Stimulated activated memory B cell treated with anti-CD40 and anti-IgM and Interleukin-4, amounts not matched to agents 10 μg/mL and 1 μg/mL and 100 μg/mL, for 72 hours (primary cell): ENCODE results near the gene PRDM7.
A peak's percentile ranks its signal among the peaks of the same experiment; 100 is the strongest.
"Not testable (repeated sequence)": the region's sequence is repeated elsewhere in the genome, so short reads cannot be mapped to it uniquely, and the experiment has no call there.

Experiments
- ATAC-seq: fragments of 150-1000 bp; cut with Tn5 transposase; 2 replicates; pipeline ENCODE4 v1.10.0; 2021
- H3K27ac Mint-ChIP-seq: one replicate; pipeline ENCODE4 v1.8.0; 2022; ENCODE audit warnings: mild to moderate bottlenecking, mixed read lengths
- H3K27me3 Mint-ChIP-seq: one replicate; pipeline ENCODE4 v1.8.0; 2022; ENCODE audit warnings: mixed read lengths
- H3K36me3 Mint-ChIP-seq: one replicate; pipeline ENCODE4 v1.8.0; 2022; ENCODE audit warnings: mixed read lengths
- H3K4me1 Mint-ChIP-seq: one replicate; pipeline ENCODE4 v1.8.0; 2022; ENCODE audit warnings: mixed read lengths
- H3K4me3 Mint-ChIP-seq: one replicate; pipeline ENCODE4 v1.8.0; 2022; ENCODE audit warnings: mild to moderate bottlenecking, moderate library complexity, mixed read lengths
- H3K9me3 Mint-ChIP-seq: one replicate; pipeline ENCODE4 v1.8.0; 2022; ENCODE audit warnings: mixed read lengths

Gene PRDM7

DNA sequence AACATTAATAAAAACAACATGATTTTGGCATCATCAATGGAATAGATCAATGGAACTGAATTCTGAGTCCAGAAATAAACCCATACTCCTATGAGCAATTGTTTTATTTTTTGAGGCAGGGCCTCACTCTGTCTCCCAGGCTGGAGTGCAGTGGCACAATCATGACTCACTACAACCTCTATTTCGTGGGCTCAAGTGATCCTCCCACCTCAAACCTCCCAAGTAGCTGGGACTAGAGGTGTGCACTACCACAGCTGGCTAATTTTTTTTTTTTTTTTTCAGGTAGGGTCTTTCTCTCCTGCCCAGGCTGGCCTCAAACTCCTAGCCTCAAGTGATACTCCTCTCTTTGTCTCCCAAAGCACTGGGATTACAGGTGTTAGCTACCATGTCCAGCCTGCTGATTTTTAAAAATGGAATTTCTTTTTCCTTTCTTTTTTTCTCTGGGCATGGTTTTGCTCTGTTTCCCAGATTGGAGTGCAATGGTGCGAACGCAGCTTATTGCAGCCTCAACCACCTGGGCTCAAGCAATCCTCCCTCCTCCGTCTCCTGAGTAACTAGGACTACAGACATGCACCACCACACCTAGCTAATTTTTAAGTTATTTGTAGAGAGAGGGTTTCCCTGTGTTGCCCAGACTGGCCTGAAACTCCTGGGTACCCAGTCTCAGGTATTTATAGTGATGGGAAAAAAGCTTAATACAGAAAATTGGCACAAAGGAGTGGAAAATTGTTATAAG is 7.3 kb upstream of the PRDM7 start:
- no peak overlapping the region for H3K27ac Mint-ChIP-seq
- peaks cover 11% of the 10 kb centered on the region for H3K4me1 Mint-ChIP-seq
- H3K36me3 Mint-ChIP-seq: no peaks in the 10 kb centered on the region
- peaks cover 20% of the 10 kb centered on the region for H3K27me3 Mint-ChIP-seq
- peaks cover 2% of the 10 kb centered on the region for H3K9me3 Mint-ChIP-seq
- H3K4me3 Mint-ChIP-seq: no peak overlapping the region
- ATAC-seq: no peak

DNA sequence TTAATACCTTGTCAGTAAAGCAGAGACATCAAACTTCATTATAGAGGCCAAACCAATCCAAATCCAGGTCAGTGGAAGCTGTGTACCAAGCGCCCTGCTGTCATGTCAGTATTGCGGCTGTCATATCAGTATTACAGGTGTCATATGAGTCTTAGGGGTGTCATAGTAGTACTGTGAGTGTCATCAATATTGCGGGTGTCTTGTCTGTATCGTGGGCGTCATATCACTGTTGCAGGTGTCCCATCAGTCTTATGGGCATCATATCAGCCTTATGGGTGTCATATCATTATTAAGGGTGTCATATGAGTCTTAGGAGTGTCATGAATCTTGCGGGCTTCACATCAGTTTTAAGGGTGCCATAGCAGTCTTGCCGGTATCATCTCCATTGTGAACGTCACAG is 6.0 kb upstream of the PRDM7 start:
- Mint-ChIP-seq H3K27me3 (peaks cover 20% of the 10 kb centered on the region), H3K27ac (no peak overlapping the region), H3K9me3 (peaks cover 2% of the 10 kb centered on the region), H3K4me3 (no peak overlapping the region), H3K4me1 (peaks cover 13% of the 10 kb centered on the region), H3K36me3 (no peaks in the 10 kb centered on the region)
- ATAC-seq: no peak

GRCh38 chr16:90081606-90081970 is 4.5 kb upstream of the PRDM7 start:
- H3K9me3 Mint-ChIP-seq: peaks cover 2% of the 10 kb centered on the region
- peaks cover 29% of the 10 kb centered on the region for H3K27me3 Mint-ChIP-seq
- no peak for ATAC-seq
- H3K27ac Mint-ChIP-seq: no peak overlapping the region
- no peaks in the 10 kb centered on the region for H3K36me3 Mint-ChIP-seq
- peaks cover 28% of the 10 kb centered on the region for H3K4me1 Mint-ChIP-seq
- no peak overlapping the region for H3K4me3 Mint-ChIP-seq

DNA sequence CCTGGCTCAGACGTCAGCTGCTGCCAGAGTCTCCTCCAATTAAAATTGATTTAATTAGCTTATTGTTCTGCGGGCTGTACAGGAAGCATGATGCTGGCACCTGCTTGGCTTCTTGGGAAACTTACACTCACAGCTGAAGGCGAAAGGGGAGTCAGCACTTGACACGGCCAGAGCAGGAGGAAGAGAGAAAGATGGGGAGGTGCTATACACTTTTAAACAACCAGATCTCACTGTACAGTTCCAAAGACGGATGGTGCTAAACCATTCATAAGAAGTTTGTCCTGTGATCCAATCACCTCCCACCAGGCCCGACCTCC is 1.4 kb upstream of the PRDM7 start:
- H3K4me1 Mint-ChIP-seq: peaks cover 35% of the 10 kb centered on the region
- peaks cover 40% of the 10 kb centered on the region for H3K27me3 Mint-ChIP-seq
- no peak overlapping the region for H3K4me3 Mint-ChIP-seq
- H3K36me3 Mint-ChIP-seq: no peaks in the 10 kb centered on the region
- H3K9me3 Mint-ChIP-seq: no peaks in the 10 kb centered on the region
- H3K27ac Mint-ChIP-seq: no peak overlapping the region
- no peak for ATAC-seq

DNA sequence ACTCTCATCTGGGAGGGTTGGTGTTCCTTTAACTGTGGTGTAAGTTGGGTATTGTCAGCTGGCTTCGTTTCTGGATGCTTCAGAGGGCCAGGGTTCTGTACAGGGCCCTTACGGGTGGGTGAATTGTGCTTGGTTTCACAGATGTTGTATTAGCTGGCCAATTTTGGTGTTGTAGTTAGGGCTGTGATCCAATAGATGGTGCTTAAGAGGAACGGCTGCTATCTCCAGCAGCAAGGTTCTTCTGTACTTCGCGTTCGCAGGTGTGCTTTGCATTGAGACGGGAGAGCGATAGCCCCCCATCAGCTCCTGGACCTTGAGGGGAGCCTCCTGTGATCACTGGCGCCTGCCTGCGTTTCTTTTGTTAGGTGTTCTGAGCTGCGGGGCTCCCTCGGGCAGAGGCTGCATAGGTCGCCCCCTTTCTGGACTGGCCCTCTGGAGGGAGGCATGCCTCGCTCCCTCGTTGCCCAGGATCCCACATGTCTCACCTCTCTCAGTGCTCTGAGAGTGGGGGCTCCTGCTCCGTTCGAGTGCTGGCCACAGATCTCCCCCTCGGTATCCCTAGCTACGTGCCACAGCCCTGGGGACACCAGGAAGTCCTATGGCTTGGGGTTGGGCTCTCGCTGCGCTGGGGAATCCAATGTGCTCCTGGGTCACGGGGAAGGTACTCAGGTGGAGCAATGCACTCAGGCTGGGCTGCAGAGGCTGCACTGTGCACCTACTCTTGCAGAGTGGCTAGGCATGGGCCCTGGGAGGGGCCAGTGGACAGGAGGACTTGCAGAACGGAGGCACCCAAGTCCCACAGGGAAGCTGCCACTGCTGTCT is 837 bp upstream of the PRDM7 start:
- peak; percentile 86 for ATAC-seq
- Mint-ChIP-seq H3K27ac (peak overlapping the region; percentile 75), H3K27me3 (peaks cover 40% of the 10 kb centered on the region), H3K4me1 (peaks cover 35% of the 10 kb centered on the region), H3K36me3 (no peaks in the 10 kb centered on the region), H3K9me3 (no peaks in the 10 kb centered on the region), H3K4me3 (peak overlapping the region; percentile 84)

GRCh38 chr16:90072442-90073105 is 4.6 kb downstream of the PRDM7 start:
- no peaks in the 10 kb centered on the region for H3K9me3 Mint-ChIP-seq
- H3K27me3 Mint-ChIP-seq: peaks cover 47% of the 10 kb centered on the region
- H3K36me3 Mint-ChIP-seq: no peaks in the 10 kb centered on the region
- H3K27ac Mint-ChIP-seq: no peak overlapping the region
- ATAC-seq: no peak
- H3K4me1 Mint-ChIP-seq: peaks cover 21% of the 10 kb centered on the region
- no peak overlapping the region for H3K4me3 Mint-ChIP-seq

DNA sequence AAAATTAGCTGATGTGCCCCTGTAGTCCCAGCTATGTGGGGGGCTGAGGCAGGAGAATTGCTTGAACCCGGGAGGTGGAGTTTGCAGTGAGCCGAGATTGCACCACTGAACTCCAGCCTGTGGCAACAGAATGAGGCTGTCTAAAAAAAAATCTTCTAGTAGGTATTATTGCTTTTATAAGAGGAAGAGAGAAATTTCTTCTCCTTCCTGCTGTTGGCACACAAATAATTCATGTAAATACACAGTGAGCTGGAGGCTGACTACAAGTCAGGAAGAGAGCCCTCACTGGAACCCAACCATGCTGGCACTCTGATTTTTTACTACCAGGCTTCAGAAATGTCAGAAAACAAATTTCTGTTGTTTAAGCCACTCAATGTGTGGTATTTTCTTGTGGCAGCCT is 6.7 kb downstream of the PRDM7 start:
- Mint-ChIP-seq H3K4me3 (no peak overlapping the region), H3K27ac (no peak overlapping the region), H3K4me1 (peaks cover 4% of the 10 kb centered on the region), H3K27me3 (peaks cover 26% of the 10 kb centered on the region), H3K36me3 (no peaks in the 10 kb centered on the region), H3K9me3 (no peaks in the 10 kb centered on the region)
- ATAC-seq: no peak

GRCh38 chr16:90061437-90061836 is 15.7 kb downstream of the PRDM7 start:
- Mint-ChIP-seq H3K27ac (no peak overlapping the region), H3K27me3 (peaks cover 9% of the 10 kb centered on the region), H3K4me3 (no peak overlapping the region), H3K36me3 (no peaks in the 10 kb centered on the region), H3K4me1 (peaks cover 9% of the 10 kb centered on the region), H3K9me3 (no peaks in the 10 kb centered on the region)
- ATAC-seq: no peak

- peak; percentile 64 for ATAC-seq
- H3K27me3 Mint-ChIP-seq: peaks cover 23% of the 10 kb centered on the region
- peaks cover 9% of the 10 kb centered on the region for H3K4me1 Mint-ChIP-seq
- no peak overlapping the region for H3K27ac Mint-ChIP-seq
- no peak overlapping the region for H3K4me3 Mint-ChIP-seq
- H3K36me3 Mint-ChIP-seq: peaks cover 6% of the 10 kb centered on the region
- peaks cover 19% of the 10 kb centered on the region for H3K9me3 Mint-ChIP-seq
Measured at GRCh38 chr16:90057738-90058173, 19.4 kb downstream of the PRDM7 start.

GRCh38 chr16:90056521-90056920 is 20.6 kb downstream of the PRDM7 start:
- H3K27ac Mint-ChIP-seq, H3K36me3 Mint-ChIP-seq, ATAC-seq, H3K4me1 Mint-ChIP-seq, H3K4me3 Mint-ChIP-seq: not testable (repeated sequence)
- peaks cover 19% of the 10 kb centered on the region for H3K9me3 Mint-ChIP-seq
- H3K27me3 Mint-ChIP-seq: peaks cover 23% of the 10 kb centered on the region

GRCh38 chr16:90055371-90055770 is 21.8 kb downstream of the PRDM7 start:
- H3K27ac Mint-ChIP-seq: no peak overlapping the region
- no peak overlapping the region for H3K4me3 Mint-ChIP-seq
- ATAC-seq: no peak
- peaks cover 19% of the 10 kb centered on the region for H3K9me3 Mint-ChIP-seq
- peaks cover 9% of the 10 kb centered on the region for H3K4me1 Mint-ChIP-seq
- H3K36me3 Mint-ChIP-seq: peaks cover 6% of the 10 kb centered on the region
- H3K27me3 Mint-ChIP-seq: peaks cover 23% of the 10 kb centered on the region

- H3K27me3 Mint-ChIP-seq: peaks cover 19% of the 10 kb centered on the region
- ATAC-seq: no peak
- H3K4me1 Mint-ChIP-seq: peaks cover 9% of the 10 kb centered on the region
- H3K36me3 Mint-ChIP-seq: peaks cover 6% of the 10 kb centered on the region
- H3K27ac Mint-ChIP-seq: no peak overlapping the region
- peaks cover 19% of the 10 kb centered on the region for H3K9me3 Mint-ChIP-seq
- no peak overlapping the region for H3K4me3 Mint-ChIP-seq
Measured at GRCh38 chr16:90054554-90054953, 22.6 kb downstream of the PRDM7 start.

GRCh38 chr16:90053902-90054500 is 23.1 kb downstream of the PRDM7 start:
- H3K27me3 Mint-ChIP-seq: peaks cover 17% of the 10 kb centered on the region
- no peak for ATAC-seq
- H3K4me3 Mint-ChIP-seq: no peak overlapping the region
- H3K27ac Mint-ChIP-seq: no peak overlapping the region
- H3K9me3 Mint-ChIP-seq: peaks cover 19% of the 10 kb centered on the region
- peaks cover 6% of the 10 kb centered on the region for H3K36me3 Mint-ChIP-seq
- H3K4me1 Mint-ChIP-seq: peaks cover 9% of the 10 kb centered on the region

DNA sequence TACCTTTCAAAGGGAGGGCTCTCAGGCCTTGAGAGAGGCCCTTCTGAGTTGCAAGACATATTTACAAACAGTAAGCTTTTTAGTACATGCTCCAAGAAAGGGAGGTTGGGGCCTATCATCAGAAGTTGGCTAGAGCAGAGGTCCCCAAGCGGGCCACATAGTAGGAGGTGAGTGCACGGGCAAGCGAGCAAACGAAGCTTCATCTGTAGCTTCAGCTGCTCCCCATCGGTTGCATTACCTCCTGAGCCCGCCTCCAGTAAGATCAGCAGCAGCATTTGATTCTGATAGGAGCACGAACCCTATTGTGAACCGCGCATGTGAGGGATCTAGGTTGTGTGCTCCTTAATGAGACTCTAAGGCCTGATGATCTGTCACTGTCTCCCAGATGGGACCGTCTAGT is 26.2 kb downstream of the PRDM7 start:
- no peak for ATAC-seq
- Mint-ChIP-seq H3K4me3 (no peak overlapping the region), H3K4me1 (peaks cover 9% of the 10 kb centered on the region), H3K9me3 (peaks cover 19% of the 10 kb centered on the region), H3K36me3 (peaks cover 6% of the 10 kb centered on the region), H3K27ac (no peak overlapping the region), H3K27me3 (peaks cover 34% of the 10 kb centered on the region)

DNA sequence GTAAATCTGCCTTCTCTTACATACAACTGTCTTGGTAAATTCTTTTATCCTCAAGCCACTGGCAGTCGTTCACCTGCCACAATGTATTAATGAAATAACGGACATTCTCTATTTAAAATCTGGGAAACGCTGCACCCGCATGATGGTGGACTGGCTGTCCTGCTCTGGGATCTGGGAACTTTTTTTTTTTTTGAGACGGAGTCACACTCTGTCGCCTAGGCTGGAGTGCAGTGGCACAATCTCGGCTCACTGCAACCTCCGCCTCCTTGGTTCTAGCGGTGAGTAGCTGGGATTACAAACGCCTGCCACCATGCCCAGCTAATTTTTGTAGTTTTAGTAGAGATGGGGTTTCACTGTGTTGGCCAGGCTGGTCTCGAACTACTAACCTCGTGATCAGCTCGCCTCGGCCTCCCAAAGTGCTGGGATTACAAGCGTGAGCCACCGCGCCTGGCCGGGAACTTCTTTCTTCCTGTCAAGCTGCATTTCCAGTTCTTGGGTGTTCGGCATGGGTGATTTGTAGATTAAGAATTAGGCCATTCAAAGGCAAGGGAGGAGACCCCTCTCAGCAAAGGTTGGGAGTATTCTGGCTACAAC is 28.3 kb downstream of the PRDM7 start:
- H3K27ac Mint-ChIP-seq: no peak overlapping the region
- H3K4me3 Mint-ChIP-seq: no peak overlapping the region
- ATAC-seq: no peak
- H3K9me3 Mint-ChIP-seq: peaks cover 8% of the 10 kb centered on the region
- peaks cover 9% of the 10 kb centered on the region for H3K4me1 Mint-ChIP-seq
- peaks cover 46% of the 10 kb centered on the region for H3K27me3 Mint-ChIP-seq
- H3K36me3 Mint-ChIP-seq: peaks cover under 1% of the 10 kb centered on the region
